Fibroblast of mammary gland (primary cell): Measurements from ENCODE around the gene LRWD1.

Experiments
- DNase-seq: peaks from one replicate; pipeline ENCODE4 v3.0.0-alpha.2; 2010; ENCODE audit warnings: low read depth
- H3K4me3 ChIP-seq: 2 replicates; pipeline ENCODE4 v1.5.1; 2011; ENCODE audit warnings: low read depth, mild to moderate bottlenecking, low read length, moderate library complexity; ENCODE audit not compliant: control insufficient read depth
- TF ChIP-seq, protein P1 (sequence below): conservative IDR thresholded peaks from 2 replicates; pipeline ENCODE4 v1.5.1; 2011; ENCODE audit warnings: low read depth, low read length, inconsistent platforms; ENCODE audit not compliant: control insufficient read depth, insufficient read depth

LRWD1 gene

DNA sequence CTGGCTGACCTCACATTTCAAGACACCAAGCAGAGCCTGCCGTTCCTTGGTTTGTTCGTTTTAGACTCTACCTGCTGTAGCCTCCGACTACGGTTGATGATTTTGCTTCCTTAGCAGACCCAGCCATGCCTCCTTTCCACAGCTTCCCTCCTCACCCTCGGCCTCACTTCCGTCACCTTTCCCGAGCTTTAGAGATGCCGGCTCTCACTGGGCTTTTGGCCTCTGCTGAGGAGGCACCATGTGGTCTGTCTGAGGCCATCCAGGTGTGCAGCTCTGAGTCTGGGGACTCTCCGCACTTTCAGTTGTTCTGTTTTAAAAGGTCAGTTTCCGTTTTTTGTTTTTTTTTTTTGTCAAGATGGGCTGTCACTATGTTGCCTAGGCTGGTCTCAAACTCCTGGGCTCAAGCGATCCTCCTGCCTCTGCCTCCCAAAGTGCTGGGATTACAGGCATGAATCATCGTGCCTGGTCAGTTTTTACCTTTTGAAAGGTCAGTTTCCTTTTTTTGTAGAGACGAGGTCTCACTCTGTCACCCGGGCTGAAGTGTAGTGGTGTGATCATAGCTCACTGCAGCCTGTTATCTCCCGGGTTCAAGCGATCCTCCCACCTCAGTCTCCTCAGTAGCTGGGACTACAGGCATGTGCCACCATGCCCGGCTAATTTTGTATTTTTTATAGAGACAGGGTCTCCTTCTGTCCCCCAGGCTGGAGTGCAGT is 19.7 kb upstream of the LRWD1 start:
- DNase-seq = no peak
- TF ChIP-seq, protein P1, sequence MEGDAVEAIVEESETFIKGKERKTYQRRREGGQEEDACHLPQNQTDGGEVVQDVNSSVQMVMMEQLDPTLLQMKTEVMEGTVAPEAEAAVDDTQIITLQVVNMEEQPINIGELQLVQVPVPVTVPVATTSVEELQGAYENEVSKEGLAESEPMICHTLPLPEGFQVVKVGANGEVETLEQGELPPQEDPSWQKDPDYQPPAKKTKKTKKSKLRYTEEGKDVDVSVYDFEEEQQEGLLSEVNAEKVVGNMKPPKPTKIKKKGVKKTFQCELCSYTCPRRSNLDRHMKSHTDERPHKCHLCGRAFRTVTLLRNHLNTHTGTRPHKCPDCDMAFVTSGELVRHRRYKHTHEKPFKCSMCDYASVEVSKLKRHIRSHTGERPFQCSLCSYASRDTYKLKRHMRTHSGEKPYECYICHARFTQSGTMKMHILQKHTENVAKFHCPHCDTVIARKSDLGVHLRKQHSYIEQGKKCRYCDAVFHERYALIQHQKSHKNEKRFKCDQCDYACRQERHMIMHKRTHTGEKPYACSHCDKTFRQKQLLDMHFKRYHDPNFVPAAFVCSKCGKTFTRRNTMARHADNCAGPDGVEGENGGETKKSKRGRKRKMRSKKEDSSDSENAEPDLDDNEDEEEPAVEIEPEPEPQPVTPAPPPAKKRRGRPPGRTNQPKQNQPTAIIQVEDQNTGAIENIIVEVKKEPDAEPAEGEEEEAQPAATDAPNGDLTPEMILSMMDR = no peak
- no peak overlapping the region for H3K4me3 ChIP-seq

DNA sequence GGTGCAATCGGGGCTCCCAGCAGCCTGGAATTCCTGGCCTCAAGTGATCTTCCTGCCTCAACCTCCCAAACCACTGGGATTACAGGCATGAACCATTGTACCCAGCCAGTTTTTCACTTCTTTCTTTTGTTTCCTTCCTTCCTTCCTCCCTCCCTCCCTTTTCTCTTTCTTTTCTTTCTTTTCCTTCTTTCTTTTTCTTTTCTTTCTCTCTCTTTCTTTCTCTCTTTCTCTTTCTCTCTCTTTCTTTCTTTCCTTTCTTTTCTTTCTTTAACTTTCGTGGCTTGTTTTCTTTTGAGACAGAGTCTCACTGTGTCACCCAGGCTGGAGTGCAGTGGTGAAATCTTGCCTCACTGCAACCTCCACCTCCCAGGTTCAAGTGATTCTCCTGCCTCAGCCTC is 19.1 kb upstream of the LRWD1 start:
- TF ChIP-seq, protein P1 = no peak
- H3K4me3 ChIP-seq = no peak overlapping the region
- DNase-seq = no peak

DNA sequence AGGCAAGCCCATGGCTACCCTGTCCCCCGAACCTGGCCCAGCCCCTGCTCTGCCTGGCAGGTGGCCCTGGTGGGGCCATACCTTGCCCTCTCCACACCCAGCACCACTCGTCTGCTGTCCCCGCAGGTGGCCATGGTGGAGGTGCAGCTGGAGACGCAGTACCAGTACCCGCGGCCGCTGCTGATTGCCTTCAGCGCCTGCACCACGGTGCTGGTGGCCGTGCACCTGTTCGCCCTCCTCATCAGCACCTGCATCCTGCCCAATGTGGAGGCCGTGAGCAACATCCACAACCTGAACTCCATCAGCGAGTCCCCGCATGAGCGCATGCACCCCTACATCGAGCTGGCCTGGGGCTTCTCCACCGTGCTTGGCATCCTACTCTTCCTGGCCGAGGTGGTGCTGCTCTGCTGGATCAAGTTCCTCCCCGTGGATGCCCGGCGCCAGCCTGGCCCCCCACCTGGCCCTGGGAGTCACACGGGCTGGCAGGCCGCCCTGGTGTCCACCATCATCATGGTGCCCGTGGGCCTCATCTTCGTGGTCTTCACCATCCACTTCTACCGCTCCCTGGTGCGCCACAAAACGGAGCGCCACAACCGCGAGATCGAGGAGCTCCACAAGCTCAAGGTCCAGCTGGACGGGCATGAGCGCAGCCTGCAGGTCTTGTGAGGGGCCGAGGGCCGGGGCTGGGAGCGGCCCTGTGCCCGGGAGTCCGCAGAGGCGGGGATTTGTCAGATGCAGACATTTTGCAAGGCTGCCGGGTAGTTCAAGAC is 18.2 kb upstream of the LRWD1 start:
- TF ChIP-seq, protein P1 = no peak
- H3K4me3 ChIP-seq = no peak overlapping the region
- no peak for DNase-seq

DNA sequence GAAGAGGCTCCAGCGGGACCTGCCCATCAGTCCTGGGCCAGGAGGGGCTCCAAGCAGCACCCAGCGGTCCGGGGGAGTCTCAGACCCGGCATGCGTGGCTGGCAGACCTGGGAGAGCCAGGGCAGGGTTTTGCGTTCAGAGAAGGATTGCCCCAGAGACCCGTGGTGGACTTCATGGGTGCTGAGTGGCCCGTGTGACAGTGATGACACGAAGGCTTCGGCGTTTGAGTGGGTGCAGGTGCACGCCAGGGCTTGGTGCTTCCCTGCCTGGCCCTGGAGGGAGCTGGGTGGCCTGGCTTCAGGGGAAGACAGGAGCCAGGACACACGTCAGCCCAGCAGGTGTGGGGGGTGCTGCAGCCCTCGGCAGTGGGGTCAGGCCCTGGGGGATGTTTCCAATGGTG is 17.5 kb upstream of the LRWD1 start:
- TF ChIP-seq, protein P1 = no peak
- DNase-seq = no peak
- H3K4me3 ChIP-seq = no peak overlapping the region

DNA sequence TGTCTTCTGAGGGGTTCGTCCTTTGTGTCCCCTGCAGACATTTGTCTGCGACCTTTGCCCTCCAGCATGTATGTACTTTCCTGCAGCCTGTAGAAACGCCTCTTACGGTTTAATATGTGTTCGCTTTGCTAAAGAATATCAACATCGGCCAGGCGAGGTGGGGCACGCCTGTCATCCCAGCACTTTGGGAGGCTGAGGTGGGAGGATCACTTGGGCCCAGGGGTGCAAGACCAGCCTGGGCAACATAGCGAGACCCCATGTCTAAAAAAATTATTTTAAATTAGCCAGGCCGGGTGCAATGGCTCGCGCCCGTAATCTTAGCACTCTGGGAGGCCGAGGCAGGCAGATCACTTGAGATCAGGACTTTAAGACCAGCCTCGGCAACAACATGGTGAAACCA is 15.6 kb upstream of the LRWD1 start:
- TF ChIP-seq, protein P1 = no peak
- DNase-seq = no peak
- H3K4me3 ChIP-seq = no peak overlapping the region

DNA sequence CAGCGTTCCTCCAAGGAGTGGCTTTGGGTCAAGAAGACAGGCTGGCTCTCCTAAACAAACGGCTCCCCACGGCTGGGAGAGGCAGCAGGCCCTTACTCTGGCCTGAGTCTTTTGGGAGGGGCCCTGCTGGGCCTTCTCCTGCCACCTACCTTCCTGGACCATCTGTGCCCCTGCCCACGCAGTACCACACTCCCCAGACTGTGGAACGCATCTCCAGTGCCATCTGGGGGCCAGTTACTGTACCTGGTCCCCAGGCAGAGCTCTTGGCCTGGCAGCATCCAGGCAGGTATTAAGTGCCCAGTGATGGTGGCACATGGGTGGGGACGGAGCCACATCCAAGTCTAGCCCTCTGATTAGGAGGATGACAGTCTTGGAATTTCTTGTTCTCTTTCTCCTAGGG is 14.5 kb upstream of the LRWD1 start:
- TF ChIP-seq, protein P1 = peak; percentile 7
- DNase-seq = no peak
- no peak overlapping the region for H3K4me3 ChIP-seq
